ENCODE results near the gene CSNK1G2. TPM values are rescaled to one million over a fixed set of nuclear protein-coding genes. Genes with fewer than 3 reads are reported as not detected.

CSNK1G2 gene
- 10 to 100 TPM; 37.9 to 42.9 (median 38.1) TPM for total RNA-seq

GRCh38 chr19:1941146-1942077 is at the start of gene CSNK1G2:
Gene CSNK1G2 (plus strand): TSS chr19:1941172. CDS start chr19:1969773, 28,601 bp downstream.
- peaks cover 21 to 34% of the 10 kb centered on the region in 2 donors for H3K4me1 ChIP-seq
- in situ Hi-C loops (cut with MboI; ENCODE audit: low sequenced_read_pairs in 4 of 4) = no loop called here
- H3K9me3 ChIP-seq = no peaks in the 10 kb centered on the region
- no peak for DNase-seq
- H3K36me3 ChIP-seq = no peaks in the 10 kb centered on the region
- TF ChIP-seq CTCF (IDR thresholded peaks at IDR 0.05 in 4 of 5, conservative IDR thresholded peaks at IDR 0.05 in 1 of 5) (peak in 2 of 5 experiments; percentile 5 to 23), POLR2A (IDR thresholded peaks at IDR 0.05) (peak in 1 of 2 donors; percentile 69)
- no peaks in the 10 kb centered on the region for H3K27me3 ChIP-seq
- peak within 1 kb of the TSS; percentile 67 to 86 (median 76) for H3K4me3 ChIP-seq
- intact Hi-C loops (cut with DNase I; ENCODE audit: low total_unique reads) = no loop called here
- peak; percentile 5 to 12 for ATAC-seq
- peak within 1 kb of the TSS; percentile 88 to 98 (median 94) for H3K27ac ChIP-seq

- intact Hi-C loops (cut with DNase I; ENCODE audit: low total_unique reads) (no loop called here), in situ Hi-C loops (cut with MboI; ENCODE audit: low sequenced_read_pairs in 4 of 4) (no loop called here)
- ATAC-seq (no peak), DNase-seq (no peak)
- Histone ChIP-seq H3K27me3 (no peaks in the 10 kb centered on the region), H3K36me3 (no peaks in the 10 kb centered on the region), H3K4me1 (no peaks in the 10 kb centered on the region), H3K4me3 (no peak overlapping the region), H3K27ac (no peak overlapping the region), H3K9me3 (no peaks in the 10 kb centered on the region)
- TF ChIP-seq CTCF (IDR thresholded peaks at IDR 0.05 in 4 of 5, conservative IDR thresholded peaks at IDR 0.05 in 1 of 5) (no peak), POLR2A (IDR thresholded peaks at IDR 0.05) (no peak)
Observed at GRCh38 chr19:1893791-1894190, 47.2 kb upstream of the CSNK1G2 start.

- intact Hi-C loops (cut with DNase I; ENCODE audit: low total_unique reads) (no loop called here), in situ Hi-C loops (cut with MboI; ENCODE audit: low sequenced_read_pairs in 4 of 4) (no loop called here)
- ATAC-seq (no peak), DNase-seq (no peak)
- no peaks in the 10 kb centered on the region for H3K36me3 ChIP-seq
- TF ChIP-seq POLR2A (IDR thresholded peaks at IDR 0.05) (no peak), CTCF (IDR thresholded peaks at IDR 0.05 in 4 of 5, conservative IDR thresholded peaks at IDR 0.05 in 1 of 5) (no peak)
- H3K27me3 ChIP-seq = no peaks in the 10 kb centered on the region
- no peaks in the 10 kb centered on the region for H3K4me1 ChIP-seq
- no peak overlapping the region for H3K4me3 ChIP-seq
- no peak overlapping the region for H3K27ac ChIP-seq
- no peaks in the 10 kb centered on the region for H3K9me3 ChIP-seq
Observed at GRCh38 chr19:1896508-1896907, 44.5 kb upstream of the CSNK1G2 start.

GRCh38 chr19:1901940-1902404 is 39.0 kb upstream of the CSNK1G2 start:
- Histone ChIP-seq H3K27ac (peak overlapping the region in 1 of 4 donors; percentile 31), H3K4me3 (no peak overlapping the region), H3K4me1 (peaks cover 4 to 7% of the 10 kb centered on the region in 2 donors), H3K27me3 (no peaks in the 10 kb centered on the region), H3K9me3 (no peaks in the 10 kb centered on the region), H3K36me3 (no peaks in the 10 kb centered on the region)
- intact Hi-C loops (cut with DNase I; ENCODE audit: low total_unique reads) = no loop called here
- TF ChIP-seq POLR2A (IDR thresholded peaks at IDR 0.05) (peak in 1 of 2 donors; percentile 24), CTCF (IDR thresholded peaks at IDR 0.05 in 4 of 5, conservative IDR thresholded peaks at IDR 0.05 in 1 of 5) (no peak)
- no peak for ATAC-seq
- in situ Hi-C loops (cut with MboI; ENCODE audit: low sequenced_read_pairs in 4 of 4) = no loop called here
- peak; percentile 38 to 42 for DNase-seq

All from gastrocnemius medialis (tissue), 4 donors.